IMR-90 (cell line): ENCODE measurements around the gene GGT5. TPM values are rescaled to one million over a fixed set of nuclear protein-coding genes. Genes with fewer than 3 reads are reported as not detected.
"Not testable (repeated sequence)": the region's sequence is repeated elsewhere in the genome, so short reads cannot be mapped to it uniquely, and the experiment has no call there.

ENCODE experiments used
- ATAC-seq: fragments of 200-7000 bp; cut with Tn5 transposase; 2 replicates; pipeline ENCODE4 v1.9.1; 2020; ENCODE audit warnings: low read depth, mild to moderate bottlenecking, moderate library complexity
- BruUV-seq: library from RNA; stranded (reverse); fragments of 400-500 nt; replicated peaks from 2 replicates; lab custom pipeline; 2021; lab: Mats Ljungman, UMichigan
- CTCF ChIA-PET: fragments of 300-600 bp; formaldehyde crosslinking; extraction: SDS; loops from one replicate; lab custom pipeline; 2021; ENCODE audit warnings: antibody characterized with exemption; lab: Yijun Ruan, JAX
- POLR2A ChIA-PET: fragments of 300-600 bp; sonication (Branson Sonifier 250); formaldehyde crosslinking; loops from one replicate; lab custom pipeline; 2022; ENCODE audit warnings: antibody characterized with exemption; ENCODE audit not compliant: unreplicated experiment; lab: Charles Lee
- DNase-seq: peaks from one replicate; pipeline ENCODE4 v3.0.0; 2013
- H2AFZ ChIP-seq: replicated peaks from 2 replicates; pipeline ENCODE3; 2013; ENCODE audit warnings: low read length, mild to moderate bottlenecking; ENCODE audit not compliant: poor library complexity
- H2AK5ac ChIP-seq: 2 replicates; pipeline ENCODE4 v1.6.1; 2013; ENCODE audit warnings: low read depth, low read length, inconsistent platforms
- H2AK9ac ChIP-seq: replicated peaks from 2 replicates; pipeline ENCODE3; 2013; ENCODE audit warnings: mild to moderate bottlenecking, low read depth, low read length, moderate library complexity; ENCODE audit not compliant: poor library complexity
- H2BK120ac ChIP-seq: 2 replicates; pipeline ENCODE4 v1.6.1; 2013; ENCODE audit warnings: low read depth, low read length, inconsistent platforms
- H2BK15ac ChIP-seq: 3 replicates; pipeline ENCODE4 v1.6.1; 2013; ENCODE audit warnings: low read depth, low read length, inconsistent platforms
- H2BK20ac ChIP-seq: 2 replicates; pipeline ENCODE4 v1.6.1; 2013; ENCODE audit warnings: low read depth, mild to moderate bottlenecking, inconsistent platforms, low read length, moderate library complexity
- H2BK5ac ChIP-seq: 2 replicates; pipeline ENCODE4 v1.6.1; 2013; ENCODE audit warnings: mild to moderate bottlenecking, low read depth, low read length, inconsistent platforms; ENCODE audit not compliant: poor library complexity, severe bottlenecking
- H3K14ac ChIP-seq: replicated peaks from 2 replicates; pipeline ENCODE4 v1.6.1; 2013; ENCODE audit warnings: low read depth, low read length, inconsistent platforms
- H3K18ac ChIP-seq: 2 replicates; pipeline ENCODE4 v1.6.1; 2013; ENCODE audit warnings: low read depth, low read length, control low read depth
- H3K23ac ChIP-seq: 2 replicates; pipeline ENCODE4 v1.6.1; 2013; ENCODE audit warnings: low read depth, low read length, inconsistent platforms
- H3K27ac ChIP-seq: 2 replicates; pipeline ENCODE4 v1.5.1; 2013; ENCODE audit warnings: mild to moderate bottlenecking, control low read depth, low read length; ENCODE audit not compliant: insufficient read depth
- H3K27me3 ChIP-seq: 2 replicates; pipeline ENCODE4 v1.6.1; 2013; ENCODE audit warnings: low read length; ENCODE audit not compliant: control insufficient read depth, insufficient read depth
- H3K36me3 ChIP-seq: 2 replicates; pipeline ENCODE4 v1.6.1; 2013; ENCODE audit warnings: low read length, mixed read lengths; ENCODE audit not compliant: control insufficient read depth, insufficient read depth
- H3K4ac ChIP-seq: 2 replicates; pipeline ENCODE4 v1.6.1; 2013; ENCODE audit warnings: low read depth, low read length, inconsistent platforms
- H3K4me1 ChIP-seq: 2 replicates; pipeline ENCODE4 v1.6.1; 2013; ENCODE audit warnings: low read length, mixed read lengths; ENCODE audit not compliant: control insufficient read depth, insufficient read depth
- H3K4me2 ChIP-seq: 2 replicates; pipeline ENCODE4 v1.6.1; 2013; ENCODE audit warnings: low read depth, mild to moderate bottlenecking, control low read depth, low read length, moderate library complexity
- H3K4me3 ChIP-seq: 2 replicates; pipeline ENCODE4 v1.5.1; 2013; ENCODE audit warnings: low read depth, mild to moderate bottlenecking, control low read depth, low read length, moderate library complexity; ENCODE audit not compliant: insufficient read depth
- H3K56ac ChIP-seq: 2 replicates; pipeline ENCODE4 v1.6.1; 2013; ENCODE audit warnings: low read length, inconsistent platforms; ENCODE audit not compliant: insufficient read depth; ENCODE audit errors: extremely low read depth
- H3K79me1 ChIP-seq, 2 experiments: 2 replicates each; pipeline ENCODE4 v1.6.1; 2013; ENCODE audit warnings: low read length in 2 of 2, inconsistent platforms in 1 of 2, low read depth in 1 of 2
- H3K9ac ChIP-seq: 2 replicates; pipeline ENCODE4 v1.6.1; 2013; ENCODE audit warnings: low read depth, low read length, control low read depth
- H3K9me1 ChIP-seq: 2 replicates; pipeline ENCODE4 v1.6.1; 2013; ENCODE audit warnings: low read length, inconsistent platforms; ENCODE audit not compliant: insufficient read depth
- H3K9me3 ChIP-seq: 2 replicates; pipeline ENCODE4 v1.6.1; 2013; ENCODE audit warnings: low read length; ENCODE audit not compliant: control insufficient read depth, insufficient read depth
- H4K20me1 ChIP-seq: 2 replicates; pipeline ENCODE4 v1.6.1; 2013; ENCODE audit warnings: low read length, inconsistent platforms; ENCODE audit not compliant: insufficient read depth
- H4K5ac ChIP-seq: 2 replicates; pipeline ENCODE4 v1.6.1; 2013; ENCODE audit warnings: mild to moderate bottlenecking, low read depth, low read length, control low read depth
- H4K8ac ChIP-seq, 2 experiments: 2 replicates each; pipeline ENCODE4 v1.6.1; 2013; ENCODE audit warnings: low read depth in 2 of 2, low read length in 2 of 2, control low read depth in 1 of 2, inconsistent platforms in 1 of 2
- H4K91ac ChIP-seq: 2 replicates; pipeline ENCODE4 v1.6.1; 2013; ENCODE audit warnings: low read depth, low read length, inconsistent platforms; ENCODE audit not compliant: insufficient read depth
- WGBS, 2 experiments: methylation state at CpG; one replicate each; pipeline versions ENCODE4 v1.1.5 to v1.1.7; 2013; ENCODE audit warnings: missing lambda C conversion rate in 2 of 2; ENCODE audit not compliant: insufficient read length in 1 of 2; ENCODE audit errors: extremely low coverage in 2 of 2; 5-methylcytosine and 5-hydroxymethylcytosine counted together
- dilution Hi-C: fragments of 300-500 bp; cut with HindIII; formaldehyde crosslinking; loops from one replicate; pipeline ENCODE4 v1.14.3; 2018; ENCODE audit warnings: low sequenced_read_pairs; ENCODE audit not compliant: unreplicated experiment
- in situ Hi-C: fragments of 300-500 bp; cut with MboI; formaldehyde crosslinking; loops from 3 replicates; pipeline ENCODE4 v1.14.3; 2019; ENCODE audit warnings: low sequenced_read_pairs, inconsistent platforms, mixed read lengths
- intact Hi-C: fragments of 100-400 bp; cut with micrococcal nuclease; formaldehyde crosslinking; loops from 2 replicates; pipeline ENCODE4 v1.10.0; 2022
- polyA plus RNA-seq, 3 experiments: library from polyadenylated mRNA; depleted of rRNA; stranded (reverse); fragments of >200 nt; gene quantifications; 2 replicates each; pipeline ENCODE4 v1.2.3, GENCODE V29; 2012; ENCODE audit warnings: low replicate concordance in 1 of 3
- total RNA-seq: library from RNA; depleted of rRNA; stranded (reverse); fragments of >200 nt; gene quantifications from 2 replicates; pipeline ENCODE4 v1.2.3, GENCODE V29; 2012

GGT5 gene
- total and polyA plus RNA-seq, 2 of the 4 experiments (the other 2 are of a cell fraction): 0.18 to 5.8 TPM

- H3K4me3 ChIP-seq, in situ Hi-C loops, H3K9me1 ChIP-seq, H3K79me1 ChIP-seq, H3K56ac ChIP-seq, H4K5ac ChIP-seq, H3K4me1 ChIP-seq, H3K9me3 ChIP-seq, H2AFZ ChIP-seq, H3K18ac ChIP-seq, H2AK9ac ChIP-seq, H2BK15ac ChIP-seq, H3K4me2 ChIP-seq, H3K14ac ChIP-seq, CTCF ChIA-PET, DNase-seq, H3K23ac ChIP-seq, ATAC-seq, H2BK20ac ChIP-seq, BruUV-seq, POLR2A ChIA-PET, H4K20me1 ChIP-seq, dilution Hi-C loops, H4K91ac ChIP-seq, intact Hi-C loops, H3K36me3 ChIP-seq, H3K27me3 ChIP-seq, H2BK5ac ChIP-seq: not testable (repeated sequence)
- Histone ChIP-seq H3K4ac (peak overlapping the region; percentile 81; the same call in 1 of the 2 replicates), H3K27ac (peak overlapping the region; percentile 3; the same call in 1 of the 2 replicates), H3K9ac (0 out of 2 replicates have a peak overlapping the region, but pooled peaks have one; percentile 6), H4K8ac (peak overlapping the region; percentile 90; a peak in 2 of 4 replicates), H2AK5ac (peak overlapping the region; percentile 87), H2BK120ac (peak overlapping the region; percentile 64; the same call in 1 of the 2 replicates)
- WGBS, 2 experiments: no CpG with 5 or more reads among the region's 19 CpGs
These were observed 18.6 kb upstream of the GGT5 start for GRCh38 chr22:24263479-24263878.

GRCh38 chr22:24262185-24262749 is 17.4 kb upstream of the GGT5 start:
- H3K56ac ChIP-seq, H3K4me3 ChIP-seq, H2BK5ac ChIP-seq, H3K27ac ChIP-seq, BruUV-seq, H4K20me1 ChIP-seq, H3K9ac ChIP-seq, H2AK9ac ChIP-seq, H2AFZ ChIP-seq, H3K36me3 ChIP-seq, in situ Hi-C loops, POLR2A ChIA-PET, dilution Hi-C loops, CTCF ChIA-PET, ATAC-seq, H4K8ac ChIP-seq, H3K79me1 ChIP-seq, intact Hi-C loops, H3K23ac ChIP-seq, H2BK20ac ChIP-seq, H3K4me2 ChIP-seq, H3K18ac ChIP-seq, H4K5ac ChIP-seq, H3K27me3 ChIP-seq, H3K9me3 ChIP-seq, H3K4me1 ChIP-seq, H3K9me1 ChIP-seq, H3K14ac ChIP-seq, DNase-seq: not testable (repeated sequence)
- Histone ChIP-seq H4K91ac (peak overlapping the region; percentile 9; the same call in 1 of the 2 replicates), H2AK5ac (peak overlapping the region; percentile 59; the same call in 1 of the 2 replicates), H2BK120ac (0 out of 2 replicates have a peak overlapping the region, but pooled peaks have one; percentile 3), H3K4ac (peak overlapping the region; percentile 56), H2BK15ac (peak overlapping the region; percentile 83; the same call in 2 of the 3 replicates)
- WGBS, 2 experiments: 95% methylated on average over 12 of the region's 18 CpGs; no CpG with 5 or more reads in 1 of the 2 experiments
